Measurements from ENCODE around the gene PON2.

- TF ChIP-seq CTCF (IDR thresholded peaks at IDR 0.05 in 2 of 3, conservative IDR thresholded peaks at IDR 0.05 in 1 of 3; ENCODE audit: borderline replicate concordance in 1 of 3, insufficient read depth in 1 of 3, low read depth in 2 of 3, low read length in 2 of 3) (no peak), POLR2A (IDR thresholded peaks at IDR 0.05; ENCODE audit: borderline replicate concordance, extremely low read depth, insufficient read depth, insufficient read length) (no peak), EZH2 (IDR thresholded peaks at IDR 0.05) (no peak), EGR1 (IDR thresholded peaks at IDR 0.05; ENCODE audit: low read depth) (no peak), POLR2AphosphoS5 (IDR thresholded peaks at IDR 0.05; ENCODE audit: low read depth, low read length) (no peak), FOSL1 (IDR thresholded peaks at IDR 0.05; ENCODE audit: low read depth) (no peak), EZH2phosphoT487 (IDR thresholded peaks at IDR 0.05; ENCODE audit: borderline replicate concordance) (no peak), RAD21 (IDR thresholded peaks at IDR 0.05; ENCODE audit: low read depth) (no peak), REST (IDR thresholded peaks at IDR 0.05; ENCODE audit: low read depth) (no peak)
Observed at GRCh38 chr7:95376632-95377400, 58.0 kb downstream of the PON2 start.

Measured in HCT116 (cell line).